CD4-positive, alpha-beta memory T cell (primary cell): Measurements from ENCODE around the gene C15orf40. TPM values are rescaled to one million over a fixed set of nuclear protein-coding genes. Genes with fewer than 3 reads are reported as not detected.
A peak's percentile ranks its signal among the peaks of the same experiment; 100 is the strongest.

Source experiments
- CTCF ChIA-PET: fragments of 350-600 bp; sonication (Branson Sonifier 250); formaldehyde crosslinking; loops from one replicate; lab custom pipeline; 2021; ENCODE audit warnings: inconsistent platforms; ENCODE audit not compliant: partially characterized antibody; lab: Charles Lee
- POLR2A ChIA-PET: fragments of 350-600 bp; sonication (Branson Sonifier 250); formaldehyde crosslinking; loops from one replicate; lab custom pipeline; 2021; ENCODE audit not compliant: partially characterized antibody; lab: Charles Lee
- DNase-seq, 5 donors: peaks; one replicate each; pipeline versions ENCODE4 v3.0.0 to v3.0.0-alpha.2; 2020 to 2022; ENCODE audit warnings: mixed read lengths in 1 of 5
- H3K27ac ChIP-seq: one replicate; pipeline ENCODE4 v1.7.0; 2013; ENCODE audit warnings: low read depth, low read length
- H3K27me3 ChIP-seq: 2 replicates; pipeline ENCODE4 v1.7.0; 2013; ENCODE audit warnings: mild to moderate bottlenecking, low read length, moderate library complexity; ENCODE audit not compliant: insufficient read depth
- H3K36me3 ChIP-seq: 2 replicates; pipeline ENCODE4 v1.7.0; 2013; ENCODE audit warnings: mild to moderate bottlenecking, low read length, moderate library complexity; ENCODE audit not compliant: insufficient read depth
- H3K4me1 ChIP-seq: 2 replicates; pipeline ENCODE4 v1.7.0; 2013; ENCODE audit warnings: mild to moderate bottlenecking, low read length, moderate library complexity; ENCODE audit not compliant: insufficient read depth
- H3K4me3 ChIP-seq, 2 donors: one replicate each; pipeline ENCODE4 v1.7.0; 2013; ENCODE audit warnings: low read length in 2 of 2, mild to moderate bottlenecking in 1 of 2
- H3K9me3 ChIP-seq, 2 donors: one replicate each; pipeline ENCODE4 v1.7.0; 2013; ENCODE audit warnings: low read length in 2 of 2, control low read depth in 1 of 2; ENCODE audit not compliant: control insufficient read depth in 1 of 2
- H3K27ac Mint-ChIP-seq, 7 donors: one replicate each; pipeline ENCODE4 v1.8.0; 2020 to 2021; ENCODE audit warnings: mixed read lengths in 7 of 7, mild to moderate bottlenecking in 6 of 7, inconsistent platforms in 3 of 7, moderate library complexity in 3 of 7
- H3K27me3 Mint-ChIP-seq, 2 donors: one replicate each; pipeline ENCODE4 v1.8.0; 2020 to 2021; ENCODE audit warnings: mixed read lengths in 2 of 2
- H3K36me3 Mint-ChIP-seq, 2 donors: one replicate each; pipeline ENCODE4 v1.8.0; 2020 to 2021; ENCODE audit warnings: mixed read lengths in 2 of 2, inconsistent platforms in 1 of 2, mild to moderate bottlenecking in 1 of 2
- H3K4me1 Mint-ChIP-seq, 4 donors: one replicate each; pipeline ENCODE4 v1.8.0; 2020 to 2021; ENCODE audit warnings: mixed read lengths in 4 of 4, mild to moderate bottlenecking in 1 of 4
- H3K4me3 Mint-ChIP-seq, 8 donors: one replicate each; pipeline ENCODE4 v1.8.0; 2020 to 2021; ENCODE audit warnings: mixed read lengths in 8 of 8, mild to moderate bottlenecking in 7 of 8, moderate library complexity in 6 of 8, inconsistent platforms in 3 of 8
- H3K9me3 Mint-ChIP-seq, 8 donors: one replicate each; pipeline ENCODE4 v1.8.0; 2020 to 2021; ENCODE audit warnings: mixed read lengths in 8 of 8, mild to moderate bottlenecking in 5 of 8, inconsistent platforms in 3 of 8, moderate library complexity in 1 of 8
- intact Hi-C: fragments of 100-400 bp; cut with micrococcal nuclease; formaldehyde crosslinking; loops from one replicate; pipeline ENCODE4 v1.15.1; 2023
- polyA plus RNA-seq, 2 donors: library from polyadenylated mRNA; unstranded; fragments of 300-500 nt; fragmentation: Illumina TruSeq; gene quantifications; one replicate each; pipeline ENCODE4 v1.2.3, GENCODE V29; 2021
- total RNA-seq, 2 experiments: library from RNA; stranded (reverse); gene quantifications; one replicate each; pipeline ENCODE4 v1.2.3, GENCODE V29; 2021

Gene C15orf40
- total and polyA plus RNA-seq, 4 experiments from 2014 or later = 47.0 to 61.0 (median 49.8) TPM

DNA sequence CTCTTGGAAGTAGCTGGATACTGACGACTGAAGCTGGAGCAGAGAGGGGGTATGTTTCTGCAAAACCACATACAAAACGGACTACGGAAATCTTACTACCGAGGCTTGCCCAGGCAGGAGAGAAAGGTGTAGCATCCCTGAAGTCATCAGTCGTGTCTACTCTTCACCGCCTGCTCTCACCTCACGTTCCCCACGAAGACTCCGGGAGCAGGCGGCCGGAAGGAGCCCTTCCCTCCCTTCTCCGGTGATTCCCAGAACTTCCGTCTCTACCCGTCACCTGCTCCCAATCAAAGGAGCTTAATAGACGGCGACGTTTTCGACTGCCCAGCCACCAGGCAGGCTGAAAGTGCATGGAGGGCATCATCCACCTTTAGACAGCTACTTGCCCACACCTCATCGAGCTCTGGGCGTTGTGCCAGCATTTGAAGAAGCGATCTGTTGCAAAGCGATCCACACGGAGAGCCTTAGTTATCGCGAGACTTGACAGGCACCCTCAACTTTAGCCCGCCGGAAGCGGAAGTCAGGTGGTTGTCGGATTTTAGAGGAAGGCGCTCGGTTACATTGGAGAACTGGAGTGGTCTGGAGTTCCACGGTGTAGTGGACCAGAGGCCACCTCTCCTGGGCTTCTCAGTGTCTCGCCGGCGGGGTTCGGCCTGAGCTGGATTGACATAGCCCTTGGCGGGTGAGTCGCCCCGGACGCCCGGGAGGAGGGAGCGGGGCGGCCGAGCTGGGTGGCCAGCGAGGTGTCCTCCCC, 25.6 kb downstream of the C15orf40 start, which contains the start of gene RAMAC:
Gene RAMAC, plus strand, starts transcription at position 523 of the 754 bp plus-strand sequence. CDS start 2,809 bp downstream, outside the sequence.
- Mint-ChIP-seq H3K9me3 (no peaks in the 10 kb centered on the region), H3K27ac (peak within 1 kb of the TSS; percentile 91 to 99 (median 96)), H3K4me1 (peaks cover 15 to 32% (median 25%) of the 10 kb centered on the region in 4 donors), H3K27me3 (no peaks in the 10 kb centered on the region), H3K36me3 (peaks cover 14 to 31% of the 10 kb centered on the region in 2 donors), H3K4me3 (peak within 1 kb of the TSS; percentile 96 to 99 (median 99))
- DNase-seq = peak; percentile 90 to 98 (median 93)
- H3K4me1 ChIP-seq = peaks cover 18% of the 10 kb centered on the region
- H3K27ac ChIP-seq = peak within 1 kb of the TSS; percentile 71
- ChIA-PET POLR2A (interaction anchor here (0.5 to 5.2 kb wide), 18 partner anchors 9 to 1585 kb away, joined by 3 to 42 read pairs (median 4); partner anchors contain the start of genes BTBD1, C15orf40, RPS17 and WHAMM), CTCF (interaction anchor here (0.7 to 2.9 kb wide), 6 partner anchors 10 to 455 kb away, joined by 3 to 24 read pairs (median 10); partner anchors contain the start of genes BTBD1, C15orf40 and RPS17)
- H3K9me3 ChIP-seq = no peaks in the 10 kb centered on the region
- intact Hi-C loops = loop anchor here (1.0 to 10.0 kb wide), 6 partner anchors 15 to 446 kb away; partner anchors contain the start of genes C15orf40, RPS17 and WHAMM
- peaks cover 7% of the 10 kb centered on the region for H3K36me3 ChIP-seq
- no peaks in the 10 kb centered on the region for H3K27me3 ChIP-seq
- H3K4me3 ChIP-seq = peak within 1 kb of the TSS; percentile 87 to 91

DNA sequence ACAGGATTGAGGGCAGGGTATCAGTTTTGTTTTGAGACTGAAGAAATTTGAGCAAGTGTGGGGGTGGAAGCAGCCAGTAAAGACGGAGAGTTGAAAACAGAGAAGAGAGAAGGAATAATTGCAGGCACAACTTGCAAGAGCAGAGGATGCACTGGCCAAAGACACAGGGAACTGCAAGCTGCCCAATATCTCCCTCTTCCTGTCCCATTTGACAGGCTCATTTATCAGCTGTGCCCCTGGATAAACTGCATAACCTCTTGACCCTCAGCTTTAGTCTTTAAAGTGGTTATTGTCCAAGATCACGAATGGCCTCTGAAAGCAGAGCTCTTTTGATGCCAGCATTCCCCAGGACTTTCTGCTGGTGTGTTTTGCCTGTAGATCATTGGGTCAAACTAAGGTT, 30.5 kb downstream of the C15orf40 start:
- peaks cover 8% of the 10 kb centered on the region for H3K4me1 ChIP-seq
- intact Hi-C loops = loop anchor here (10.0 kb wide), 1 partner anchor 296 kb away; no protein-coding TSS in a partner anchor
- Mint-ChIP-seq H3K27ac (no peak overlapping the region), H3K4me1 (peaks cover 11 to 14% (median 12%) of the 10 kb centered on the region in 4 donors), H3K9me3 (no peaks in the 10 kb centered on the region), H3K36me3 (peaks cover 0 to 3% of the 10 kb centered on the region in 2 donors), H3K27me3 (no peaks in the 10 kb centered on the region), H3K4me3 (no peak overlapping the region)
- no peak overlapping the region for H3K27ac ChIP-seq
- POLR2A ChIA-PET = no interaction called here
- H3K36me3 ChIP-seq = no peaks in the 10 kb centered on the region
- no peaks in the 10 kb centered on the region for H3K27me3 ChIP-seq
- CTCF ChIA-PET = no interaction called here
- H3K4me3 ChIP-seq = no peak overlapping the region
- H3K9me3 ChIP-seq = no peaks in the 10 kb centered on the region
- no peak for DNase-seq

DNA sequence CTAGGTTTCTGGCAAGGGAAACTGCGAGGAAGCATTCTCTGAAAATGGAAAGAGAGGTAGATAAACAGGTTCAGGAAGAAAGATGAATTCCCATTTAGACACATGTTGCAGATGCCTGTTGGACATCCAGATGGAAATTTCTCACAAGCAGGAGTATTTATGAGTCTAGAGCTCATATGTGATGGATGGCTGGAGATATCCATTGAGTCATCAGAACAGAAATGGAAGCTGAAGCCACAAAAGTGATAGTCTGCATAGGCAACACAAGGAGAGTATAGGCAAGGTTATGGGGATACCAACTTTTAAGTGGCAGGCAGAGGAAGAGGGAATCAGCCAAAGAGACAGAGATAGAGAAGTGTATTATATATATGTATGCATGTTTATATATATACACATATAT, 31.7 kb downstream of the C15orf40 start:
- peaks cover 1 to 2% (median 2%) of the 10 kb centered on the region in 4 donors for H3K4me1 Mint-ChIP-seq
- no peaks in the 10 kb centered on the region for H3K36me3 Mint-ChIP-seq

DNA sequence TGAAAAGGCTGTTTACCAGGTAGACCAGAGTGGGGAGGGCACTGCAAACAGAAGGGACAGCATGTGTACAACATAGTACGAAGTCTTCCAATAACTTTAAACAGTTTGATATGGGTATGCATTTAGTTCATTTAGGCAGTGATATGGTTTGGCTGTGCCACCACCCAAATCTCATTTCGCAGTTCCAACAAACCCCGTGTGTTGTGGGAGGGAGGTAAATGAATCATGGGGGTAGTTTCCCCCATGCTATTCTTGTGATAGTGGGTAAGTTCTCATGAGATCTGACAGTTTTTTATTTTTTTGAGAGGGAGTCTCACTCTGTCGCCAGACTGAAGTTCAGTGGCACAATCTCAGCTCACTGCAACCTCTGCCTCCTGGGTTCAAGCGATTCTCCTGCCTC, 33.0 kb downstream of the C15orf40 start:
- Mint-ChIP-seq H3K4me1 (peaks cover 0 to 2% (median under 1%) of the 10 kb centered on the region in 4 donors), H3K36me3 (no peaks in the 10 kb centered on the region), H3K27ac (no peak overlapping the region), H3K9me3 (no peaks in the 10 kb centered on the region), H3K4me3 (no peak overlapping the region), H3K27me3 (no peaks in the 10 kb centered on the region)
- ChIA-PET POLR2A (no interaction called here), CTCF (no interaction called here)
- H3K27ac ChIP-seq = no peak overlapping the region
- no peak for DNase-seq
- no peaks in the 10 kb centered on the region for H3K27me3 ChIP-seq
- H3K4me1 ChIP-seq = no peaks in the 10 kb centered on the region
- no peaks in the 10 kb centered on the region for H3K9me3 ChIP-seq
- H3K36me3 ChIP-seq = no peaks in the 10 kb centered on the region
- no peak overlapping the region for H3K4me3 ChIP-seq
- intact Hi-C loops = no loop called here

More for the DNA sequence above, 31.7 kb downstream of the C15orf40 start:
- DNase-seq = no peak
- Histone ChIP-seq H3K36me3 (no peaks in the 10 kb centered on the region), H3K4me3 (no peak overlapping the region), H3K4me1 (no peaks in the 10 kb centered on the region), H3K9me3 (no peaks in the 10 kb centered on the region), H3K27me3 (no peaks in the 10 kb centered on the region), H3K27ac (no peak overlapping the region)
- H3K9me3 Mint-ChIP-seq = no peaks in the 10 kb centered on the region
- no peak overlapping the region for H3K27ac Mint-ChIP-seq
- intact Hi-C loops = loop anchor here (10.0 kb wide), 1 partner anchor 295 kb away; no protein-coding TSS in a partner anchor
- H3K4me3 Mint-ChIP-seq = no peak overlapping the region
- H3K27me3 Mint-ChIP-seq = no peaks in the 10 kb centered on the region
- ChIA-PET POLR2A (no interaction called here), CTCF (no interaction called here)

DNA sequence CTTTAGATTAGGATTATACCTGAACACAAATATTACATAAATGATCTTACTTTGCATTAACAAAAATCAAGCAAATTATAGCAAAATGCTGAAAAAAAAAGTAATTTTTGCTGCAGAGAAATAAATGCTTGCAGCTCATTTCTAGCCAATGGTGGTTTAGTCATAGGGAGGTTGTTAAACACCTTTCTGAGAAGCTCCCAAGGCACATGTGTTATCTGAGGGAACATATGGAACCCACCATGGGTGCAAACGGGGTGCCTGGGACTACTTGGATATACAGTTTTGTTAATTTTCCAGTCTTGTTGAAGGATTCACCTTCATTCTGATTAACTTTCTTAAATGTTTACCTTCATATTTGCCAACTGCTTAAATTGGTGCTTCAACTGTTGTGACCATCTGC, 34.4 kb downstream of the C15orf40 start:
- Mint-ChIP-seq H3K36me3 (no peaks in the 10 kb centered on the region), H3K27ac (no peak overlapping the region), H3K4me3 (no peak overlapping the region), H3K27me3 (no peaks in the 10 kb centered on the region), H3K9me3 (no peaks in the 10 kb centered on the region), H3K4me1 (peaks cover 0 to 2% (median under 1%) of the 10 kb centered on the region in 4 donors)
- no peaks in the 10 kb centered on the region for H3K27me3 ChIP-seq
- no peak for DNase-seq
- ChIA-PET POLR2A (no interaction called here), CTCF (no interaction called here)
- no peaks in the 10 kb centered on the region for H3K9me3 ChIP-seq
- no peaks in the 10 kb centered on the region for H3K36me3 ChIP-seq
- no peak overlapping the region for H3K4me3 ChIP-seq
- intact Hi-C loops = no loop called here
- no peaks in the 10 kb centered on the region for H3K4me1 ChIP-seq
- H3K27ac ChIP-seq = no peak overlapping the region

DNA sequence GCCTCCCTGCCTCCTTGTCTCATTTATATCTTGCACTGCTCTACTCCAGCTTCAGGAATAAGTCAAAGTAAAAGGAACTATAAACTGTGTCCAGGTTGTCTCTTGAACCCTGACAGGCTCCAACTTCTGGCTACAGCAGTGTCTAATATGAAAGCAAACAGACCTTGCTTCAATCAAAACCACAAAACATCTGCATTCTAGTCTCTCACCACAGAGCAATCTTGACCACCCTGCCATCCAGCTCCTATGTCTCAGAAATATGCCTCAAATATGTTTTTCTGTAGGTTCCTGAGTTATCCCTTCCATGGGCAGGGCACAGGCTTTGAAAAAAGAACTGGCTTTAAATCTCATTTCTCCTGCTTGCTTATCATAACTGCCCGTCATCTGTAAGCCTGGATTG, 38.4 kb downstream of the C15orf40 start:
- no peak for DNase-seq
- intact Hi-C loops = no loop called here
- no peaks in the 10 kb centered on the region for H3K36me3 ChIP-seq
- H3K4me1 ChIP-seq = no peaks in the 10 kb centered on the region
- H3K36me3 Mint-ChIP-seq = no peaks in the 10 kb centered on the region
- no peak overlapping the region for H3K27ac Mint-ChIP-seq
- H3K4me3 Mint-ChIP-seq = no peak overlapping the region
- no peaks in the 10 kb centered on the region for H3K9me3 Mint-ChIP-seq
- no peaks in the 10 kb centered on the region for H3K4me1 Mint-ChIP-seq
- no peak overlapping the region for H3K4me3 ChIP-seq
- no peak overlapping the region for H3K27ac ChIP-seq
- no peaks in the 10 kb centered on the region for H3K27me3 Mint-ChIP-seq
- ChIA-PET POLR2A (no interaction called here), CTCF (no interaction called here)
- no peaks in the 10 kb centered on the region for H3K27me3 ChIP-seq
- H3K9me3 ChIP-seq = no peaks in the 10 kb centered on the region

DNA sequence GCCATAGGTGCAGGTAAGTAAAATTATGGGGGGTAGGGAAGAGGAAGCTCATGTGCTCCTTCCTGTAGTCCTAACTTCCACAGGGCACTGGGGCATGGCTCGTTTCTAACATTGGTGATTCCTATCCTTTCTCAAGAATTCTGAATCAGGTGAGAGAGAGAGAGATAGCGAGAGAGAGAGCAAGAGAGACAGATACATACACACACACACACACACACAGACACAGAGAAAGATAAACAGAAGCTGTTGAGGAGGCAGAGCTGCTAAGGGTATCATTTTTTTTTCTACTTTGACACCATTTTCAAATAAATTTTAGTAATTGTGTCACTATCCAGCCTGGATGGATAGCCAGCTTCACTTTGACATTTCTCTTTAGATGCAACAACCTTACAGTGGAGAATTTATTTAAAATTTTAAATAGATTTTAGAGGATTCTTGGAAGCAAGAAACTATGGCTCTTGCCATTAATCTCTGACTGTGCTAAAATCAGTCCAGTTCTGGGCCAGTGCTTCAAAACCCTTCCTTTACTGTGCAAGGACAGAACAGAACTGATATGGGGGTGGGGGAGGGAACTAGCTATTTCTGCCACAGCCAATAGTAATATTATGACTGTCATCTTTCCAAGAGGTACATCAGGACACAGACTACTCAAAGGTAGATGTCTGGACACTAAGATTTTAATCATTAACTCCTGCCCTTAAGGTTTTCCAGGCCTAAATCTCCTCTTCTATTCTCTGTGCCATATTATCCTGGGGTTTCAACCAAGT, 40.0 kb downstream of the C15orf40 start:
- Mint-ChIP-seq H3K4me3 (no peak overlapping the region), H3K4me1 (peaks cover 0 to 5% (median 2%) of the 10 kb centered on the region in 4 donors), H3K36me3 (no peaks in the 10 kb centered on the region), H3K9me3 (no peaks in the 10 kb centered on the region), H3K27ac (peak overlapping the region in 1 of 7 donors; percentile 56), H3K27me3 (no peaks in the 10 kb centered on the region)
- Histone ChIP-seq H3K27ac (no peak overlapping the region), H3K27me3 (no peaks in the 10 kb centered on the region), H3K4me3 (no peak overlapping the region), H3K9me3 (no peaks in the 10 kb centered on the region), H3K36me3 (no peaks in the 10 kb centered on the region), H3K4me1 (no peaks in the 10 kb centered on the region)
- intact Hi-C loops = no loop called here
- POLR2A ChIA-PET = interaction anchor here (1.5 kb wide), 1 partner anchor 40 kb away, joined by 3 read pairs; no protein-coding TSS in a partner anchor
- no peak for DNase-seq
- CTCF ChIA-PET = interaction anchor here (1.4 kb wide), 1 partner anchor 440 kb away, joined by 3 read pairs; no protein-coding TSS in a partner anchor
